Sigmoid colon (tissue), 4 donors: ENCODE data around the gene PIP4K2C.

ENCODE experiments used
- CTCF ChIP-seq, 4 experiments: fragments of 450-650 bp in 3 of 4; fragments of 200-600 bp in 1 of 4; IDR thresholded peaks; one replicate each; pipeline ENCODE4 v1.5.1; 2016 to 2019; ENCODE audit warnings: antibody characterized with exemption in 4 of 4, mild to moderate bottlenecking in 3 of 4, moderate library complexity in 2 of 4
- EP300 ChIP-seq, 4 donors: sonication (generic); formaldehyde crosslinking; IDR thresholded peaks; one replicate each; pipeline ENCODE4 v1.6.1; 2017; ENCODE audit warnings: antibody characterized with exemption in 4 of 4
- POLR2AphosphoS5 ChIP-seq, 4 donors: sonication (generic); formaldehyde crosslinking; IDR thresholded peaks; one replicate each; pipeline ENCODE4 v1.6.1; 2017; ENCODE audit warnings: antibody characterized with exemption in 4 of 4

GRCh38 chr12:57614178-57614947, 23.4 kb downstream of the PIP4K2C start:
- TF ChIP-seq CTCF (IDR thresholded peaks at IDR 0.05) (no peak), POLR2AphosphoS5 (IDR thresholded peaks at IDR 0.05) (no peak), EP300 (IDR thresholded peaks at IDR 0.05) (no peak)
